ENCODE measurements around the gene AGAP9.
"Not testable (repeated sequence)": the region's sequence is repeated elsewhere in the genome, so short reads cannot be mapped to it uniquely, and the experiment has no call there.

The AGAP9 gene

DNA sequence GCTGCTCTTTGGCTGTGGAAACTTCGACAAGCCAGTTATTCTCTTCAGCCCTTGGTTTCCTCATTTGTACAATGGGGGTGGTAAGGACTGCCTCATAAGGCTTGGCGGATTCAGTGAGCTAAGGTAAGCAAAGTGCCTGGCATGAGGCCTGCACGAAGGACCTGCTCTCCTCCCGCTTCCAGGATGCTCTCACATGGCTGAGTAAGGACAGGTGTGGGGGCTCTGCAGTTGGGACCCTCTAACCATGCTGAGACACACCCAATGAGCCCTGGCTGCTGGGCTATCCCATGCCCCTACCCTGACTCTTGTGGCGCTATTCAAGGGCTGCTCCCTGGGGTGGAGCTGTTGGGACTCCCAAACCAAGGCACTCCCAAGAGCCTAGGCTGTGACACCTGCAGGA, 48.3 kb downstream of the AGAP9 start:
- not testable (repeated sequence) for H3K36me3 ChIP-seq (ENCODE audit: insufficient read depth); H3K4me1 ChIP-seq (ENCODE audit: low read depth, poor library complexity, severe bottlenecking); H3K79me2 ChIP-seq (ENCODE audit: insufficient read depth, low read depth); H2AFZ ChIP-seq (ENCODE audit: low read depth); H3K27me3 ChIP-seq (ENCODE audit: insufficient read depth, low read depth); H3K4me2 ChIP-seq; H3K4me3 ChIP-seq (IDR thresholded peaks at IDR 0.05; ENCODE audit: insufficient read depth, low read depth, low read length); H4K20me1 ChIP-seq (ENCODE audit: insufficient read depth); H3K9ac ChIP-seq; H3K27ac ChIP-seq

DNA sequence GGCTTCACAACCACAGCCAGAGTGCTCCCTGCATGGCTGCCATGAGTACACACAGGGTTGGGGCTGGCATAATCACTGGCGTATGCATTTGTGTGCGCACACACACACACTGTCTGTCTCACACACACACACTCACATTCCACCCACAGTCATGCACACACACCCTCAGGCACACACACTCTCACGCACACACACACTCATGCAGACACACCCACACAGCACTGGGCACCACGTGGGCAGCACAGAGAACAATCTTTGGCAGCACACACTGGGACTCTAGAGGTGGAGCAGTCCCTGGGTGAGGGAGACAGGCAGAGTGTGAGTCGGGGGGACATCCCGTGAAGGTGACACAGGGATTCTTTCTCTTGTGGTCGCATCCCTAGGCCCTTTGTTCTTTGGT, 49.9 kb downstream of the AGAP9 start:
- not testable (repeated sequence) for H4K20me1 ChIP-seq (ENCODE audit: insufficient read depth); H3K9ac ChIP-seq; H3K27ac ChIP-seq; H3K4me1 ChIP-seq (ENCODE audit: low read depth, poor library complexity, severe bottlenecking); H3K36me3 ChIP-seq (ENCODE audit: insufficient read depth); H3K79me2 ChIP-seq (ENCODE audit: insufficient read depth, low read depth); H3K27me3 ChIP-seq (ENCODE audit: insufficient read depth, low read depth); H2AFZ ChIP-seq (ENCODE audit: low read depth); H3K4me2 ChIP-seq; H3K4me3 ChIP-seq (IDR thresholded peaks at IDR 0.05; ENCODE audit: insufficient read depth, low read depth, low read length)

DNA sequence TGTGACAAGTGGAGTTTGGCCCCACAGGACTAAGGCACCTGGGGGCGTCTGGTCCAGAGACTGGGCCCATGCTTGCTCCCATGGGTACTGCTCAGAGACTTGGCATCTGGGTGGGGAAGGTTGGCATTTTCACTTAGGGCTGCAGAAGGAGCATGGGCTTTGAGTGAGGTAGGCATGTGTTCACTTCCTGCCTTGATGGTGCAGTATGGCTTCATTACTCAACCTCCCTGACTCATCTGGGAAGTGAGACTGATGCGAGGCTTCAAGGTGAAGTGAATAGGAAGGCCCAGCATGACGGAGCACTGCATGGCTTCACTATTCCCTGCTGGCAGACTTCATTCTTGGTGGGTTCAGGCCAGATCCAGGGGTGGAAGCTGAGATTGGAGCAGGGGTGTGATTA, 50.8 kb downstream of the AGAP9 start:
- not testable (repeated sequence) for H3K4me1 ChIP-seq (ENCODE audit: low read depth, poor library complexity, severe bottlenecking); H3K36me3 ChIP-seq (ENCODE audit: insufficient read depth); H3K9ac ChIP-seq; H3K79me2 ChIP-seq (ENCODE audit: insufficient read depth, low read depth); H2AFZ ChIP-seq (ENCODE audit: low read depth); H3K27ac ChIP-seq; H4K20me1 ChIP-seq (ENCODE audit: insufficient read depth); H3K27me3 ChIP-seq (ENCODE audit: insufficient read depth, low read depth); H3K4me3 ChIP-seq (IDR thresholded peaks at IDR 0.05; ENCODE audit: insufficient read depth, low read depth, low read length); H3K4me2 ChIP-seq

DNA sequence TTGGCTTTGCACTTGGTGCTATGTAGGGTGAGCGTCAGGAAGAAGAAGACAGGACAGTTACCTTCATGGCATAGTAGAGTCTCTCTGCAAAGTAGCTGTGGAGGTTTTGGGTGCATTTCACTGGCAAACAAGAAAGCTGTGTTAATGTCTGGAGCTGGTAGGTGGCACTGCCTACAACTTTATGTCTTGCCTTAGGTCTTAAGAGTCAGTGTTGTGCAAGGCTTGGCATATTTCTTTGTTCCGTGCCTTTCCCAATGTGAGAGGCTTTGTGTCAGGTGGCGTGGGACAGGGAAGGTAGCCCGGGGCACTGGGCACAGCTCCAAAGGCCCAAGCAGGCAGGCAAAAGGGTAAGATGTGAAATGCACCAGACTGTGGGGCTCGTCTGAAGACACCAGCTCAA, 51.4 kb downstream of the AGAP9 start:
- not testable (repeated sequence) for H3K36me3 ChIP-seq (ENCODE audit: insufficient read depth)

DNA sequence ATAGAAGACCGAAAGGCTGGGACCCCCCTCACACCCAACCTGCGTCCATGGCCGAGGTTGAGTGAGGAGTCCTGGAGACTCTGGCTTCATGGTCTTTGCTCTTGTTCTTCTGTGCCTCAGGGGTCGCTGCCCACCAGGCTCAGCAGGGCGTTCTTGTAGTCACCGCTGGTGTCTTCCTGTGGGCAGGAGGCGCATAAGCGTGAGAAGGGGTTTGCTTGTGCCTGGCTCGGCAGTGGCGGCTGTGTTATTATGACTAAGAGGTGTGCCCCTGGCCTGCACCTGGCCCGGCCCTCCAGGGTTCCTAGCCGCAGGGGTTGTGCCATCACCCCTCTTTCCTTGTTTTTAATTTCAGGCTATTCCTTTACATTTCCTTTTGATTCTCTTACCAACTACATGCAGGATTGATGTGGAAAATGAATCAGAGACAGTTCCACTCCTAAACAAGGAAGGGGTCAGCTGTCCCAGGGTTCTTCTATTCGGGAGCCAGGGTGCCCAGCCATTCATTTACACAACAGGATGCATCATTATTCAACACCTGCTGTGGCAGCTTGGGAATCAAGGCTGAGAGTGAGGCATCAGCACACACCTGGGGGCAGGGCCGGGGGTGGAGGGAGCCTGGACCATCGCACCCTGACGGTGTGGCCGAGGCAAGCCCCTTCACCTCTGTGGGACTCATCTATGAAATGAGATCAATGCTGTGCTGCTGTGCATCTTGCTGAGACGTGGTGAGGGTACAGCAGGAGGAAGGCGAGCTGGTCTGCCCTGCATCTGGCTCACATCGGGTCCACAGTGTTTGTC, 54.5 kb downstream of the AGAP9 start:
- not testable (repeated sequence) for H3K4me1 ChIP-seq (ENCODE audit: low read depth, poor library complexity, severe bottlenecking); H3K9ac ChIP-seq; H3K4me3 ChIP-seq (IDR thresholded peaks at IDR 0.05; ENCODE audit: insufficient read depth, low read depth, low read length)

More for the DNA sequence above, 51.4 kb downstream of the AGAP9 start:
- H3K27ac ChIP-seq; H3K4me1 ChIP-seq (ENCODE audit: low read depth, poor library complexity, severe bottlenecking); H3K9ac ChIP-seq; H3K27me3 ChIP-seq (ENCODE audit: insufficient read depth, low read depth); H3K4me3 ChIP-seq (IDR thresholded peaks at IDR 0.05; ENCODE audit: insufficient read depth, low read depth, low read length); H4K20me1 ChIP-seq (ENCODE audit: insufficient read depth); H3K4me2 ChIP-seq; H3K79me2 ChIP-seq (ENCODE audit: insufficient read depth, low read depth); H2AFZ ChIP-seq (ENCODE audit: low read depth): not testable (repeated sequence)

DNA sequence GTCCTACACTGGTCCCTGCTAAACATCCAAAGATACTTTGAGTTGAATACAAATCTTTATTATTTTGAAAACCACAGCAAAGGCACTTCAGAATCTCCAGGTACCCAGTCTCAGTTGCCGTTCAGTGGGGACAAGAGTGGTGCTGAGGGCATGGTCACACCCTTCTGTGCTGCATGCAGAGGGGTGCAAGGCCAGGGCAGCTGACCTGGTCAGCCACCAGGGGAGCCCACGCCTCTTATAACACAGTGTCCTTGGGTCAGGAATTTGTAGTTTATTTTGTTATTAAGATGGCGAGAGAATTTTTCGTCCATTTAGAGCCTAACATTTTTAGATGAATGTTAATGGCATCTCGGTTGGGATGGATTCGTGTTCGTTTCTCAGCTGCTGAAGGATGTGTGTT, 55.5 kb downstream of the AGAP9 start:
- not testable (repeated sequence) for H3K4me1 ChIP-seq (ENCODE audit: low read depth, poor library complexity, severe bottlenecking); H3K4me2 ChIP-seq; H3K79me2 ChIP-seq (ENCODE audit: insufficient read depth, low read depth); H3K4me3 ChIP-seq (IDR thresholded peaks at IDR 0.05; ENCODE audit: insufficient read depth, low read depth, low read length); H3K9ac ChIP-seq; H3K36me3 ChIP-seq (ENCODE audit: insufficient read depth); H2AFZ ChIP-seq (ENCODE audit: low read depth); H3K27ac ChIP-seq; H3K27me3 ChIP-seq (ENCODE audit: insufficient read depth, low read depth); H4K20me1 ChIP-seq (ENCODE audit: insufficient read depth)

More for the DNA sequence above, 54.5 kb downstream of the AGAP9 start:
- H2AFZ ChIP-seq (ENCODE audit: low read depth); H3K27ac ChIP-seq; H3K27me3 ChIP-seq (ENCODE audit: insufficient read depth, low read depth); H3K79me2 ChIP-seq (ENCODE audit: insufficient read depth, low read depth); H3K36me3 ChIP-seq (ENCODE audit: insufficient read depth); H4K20me1 ChIP-seq (ENCODE audit: insufficient read depth); H3K4me2 ChIP-seq: not testable (repeated sequence)

DNA sequence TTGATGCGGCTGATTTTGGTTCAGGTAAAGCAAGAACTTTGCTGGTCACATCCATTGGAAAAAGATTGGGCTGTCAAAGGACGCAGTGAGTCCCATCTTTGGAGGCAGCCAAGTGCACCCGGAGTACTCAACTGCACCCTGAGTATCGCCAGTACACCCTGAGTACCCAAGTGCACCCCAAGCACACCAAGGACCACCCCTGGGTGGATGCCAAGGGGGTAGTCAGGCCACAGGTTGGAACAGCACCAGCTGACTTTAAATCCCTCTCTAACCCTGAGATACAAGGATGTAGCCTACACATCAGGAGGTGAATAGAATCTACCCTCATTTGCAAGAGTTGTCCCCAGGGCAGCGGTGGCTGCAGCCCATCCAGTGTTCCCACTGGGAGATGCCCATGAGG, 56.0 kb downstream of the AGAP9 start:
- not testable (repeated sequence) for H3K4me1 ChIP-seq (ENCODE audit: low read depth, poor library complexity, severe bottlenecking); H3K9ac ChIP-seq; H3K4me3 ChIP-seq (IDR thresholded peaks at IDR 0.05; ENCODE audit: insufficient read depth, low read depth, low read length); H3K4me2 ChIP-seq; H3K79me2 ChIP-seq (ENCODE audit: insufficient read depth, low read depth); H3K27ac ChIP-seq; H3K27me3 ChIP-seq (ENCODE audit: insufficient read depth, low read depth); H3K36me3 ChIP-seq (ENCODE audit: insufficient read depth); H2AFZ ChIP-seq (ENCODE audit: low read depth); H4K20me1 ChIP-seq (ENCODE audit: insufficient read depth)

DNA sequence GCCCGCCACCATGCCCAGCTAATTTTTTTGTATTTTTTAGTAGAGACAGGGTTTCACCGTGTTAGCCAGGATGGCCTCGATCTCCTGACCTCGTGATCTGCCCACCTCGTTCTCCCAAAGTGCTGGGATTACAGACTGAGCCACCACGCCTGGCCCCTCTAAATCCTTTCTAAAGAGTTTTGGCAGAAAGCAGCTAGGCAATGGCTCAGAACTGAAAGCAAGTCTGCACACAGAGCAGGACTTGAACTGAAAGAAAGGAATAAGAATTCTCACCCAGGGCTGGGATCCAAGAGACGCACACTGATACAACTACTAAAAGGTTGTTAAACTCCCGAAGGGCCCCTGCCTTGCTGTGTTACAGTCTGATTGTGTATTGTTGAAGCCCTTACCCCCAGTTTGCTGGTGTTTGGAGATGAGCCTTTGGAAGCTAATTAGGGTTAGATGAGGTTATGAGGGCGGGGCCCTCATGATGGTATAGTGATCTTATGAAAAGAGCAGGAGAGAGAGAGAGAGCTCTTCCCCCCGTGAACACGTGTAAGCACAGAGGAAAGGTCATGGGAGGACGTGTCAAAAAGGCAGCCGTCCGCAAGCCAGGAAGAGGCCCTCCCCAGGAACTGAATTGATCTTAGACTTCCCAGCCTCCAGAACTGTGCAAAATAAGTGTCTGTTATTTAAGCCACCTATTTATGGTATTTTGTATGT, 58.1 kb downstream of the AGAP9 start:
- H4K20me1 ChIP-seq (ENCODE audit: insufficient read depth); H3K36me3 ChIP-seq (ENCODE audit: insufficient read depth); H3K27me3 ChIP-seq (ENCODE audit: insufficient read depth, low read depth); H3K9ac ChIP-seq; H3K27ac ChIP-seq; H2AFZ ChIP-seq (ENCODE audit: low read depth); H3K4me1 ChIP-seq (ENCODE audit: low read depth, poor library complexity, severe bottlenecking); H3K4me2 ChIP-seq; H3K4me3 ChIP-seq (IDR thresholded peaks at IDR 0.05; ENCODE audit: insufficient read depth, low read depth, low read length); H3K79me2 ChIP-seq (ENCODE audit: insufficient read depth, low read depth): not testable (repeated sequence)

DNA sequence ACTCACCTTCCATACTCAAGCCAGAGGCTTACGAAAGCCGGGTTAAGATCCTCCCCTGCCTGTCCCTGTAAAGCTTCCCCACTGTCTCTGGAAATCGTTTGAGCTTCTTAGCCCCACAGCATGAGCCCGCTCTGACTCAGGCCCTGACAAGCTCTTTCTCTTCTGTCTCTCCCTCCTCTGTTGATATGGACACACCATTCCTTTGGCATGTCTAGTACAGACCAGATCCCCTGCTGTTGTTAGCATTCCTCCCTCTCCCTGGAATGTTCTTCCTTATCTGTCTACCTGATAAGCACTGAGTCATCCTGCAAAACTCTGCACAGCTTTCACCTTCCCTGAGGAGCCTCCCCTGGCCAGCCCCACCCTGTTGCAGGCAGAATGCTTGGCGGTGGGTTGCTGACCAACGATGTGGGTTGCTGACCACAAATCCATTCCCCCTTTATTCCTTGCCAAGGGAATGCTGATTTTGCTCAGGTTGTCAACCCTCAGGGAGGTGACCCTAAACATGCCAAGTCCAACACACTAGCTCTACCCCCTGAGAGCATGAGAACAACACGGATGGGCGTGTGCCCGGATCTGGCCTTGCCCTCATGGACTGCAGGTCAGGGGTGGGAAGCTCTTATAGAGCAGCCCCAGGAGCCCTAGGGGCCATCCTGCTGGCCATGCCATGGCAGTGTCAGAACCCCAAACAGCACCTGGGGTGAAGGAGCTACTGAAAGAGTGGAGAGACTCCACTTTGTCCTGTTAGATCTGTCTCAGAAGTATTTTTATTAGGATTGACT, 60.7 kb downstream of the AGAP9 start:
- not testable (repeated sequence) for H3K27ac ChIP-seq; H3K4me1 ChIP-seq (ENCODE audit: low read depth, poor library complexity, severe bottlenecking)

DNA sequence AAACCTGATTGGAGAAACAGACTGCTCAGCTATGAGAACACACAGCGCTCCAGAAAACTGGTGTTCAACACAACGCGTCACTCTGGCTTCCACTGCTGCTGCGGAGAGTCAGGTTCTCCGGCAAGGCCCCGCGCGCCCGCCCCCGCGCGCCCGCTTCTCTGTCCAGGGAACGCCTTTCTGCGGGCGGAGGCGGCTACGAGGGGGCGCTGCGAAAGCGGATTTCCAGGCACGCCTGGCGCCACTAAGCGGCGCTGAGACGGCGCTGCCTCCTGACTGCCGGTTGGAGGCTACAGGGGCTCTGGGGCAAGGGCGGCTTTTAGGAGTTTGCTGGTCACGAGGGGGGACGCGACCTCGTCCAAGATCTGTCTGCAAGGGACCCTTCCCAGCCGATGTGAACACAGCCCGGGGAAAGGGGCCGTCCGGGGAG, 62.2 kb downstream of the AGAP9 start:
- not testable (repeated sequence) for H3K79me2 ChIP-seq (ENCODE audit: insufficient read depth, low read depth); H3K9ac ChIP-seq; H3K4me2 ChIP-seq; H2AFZ ChIP-seq (ENCODE audit: low read depth); H4K20me1 ChIP-seq (ENCODE audit: insufficient read depth); H3K4me1 ChIP-seq (ENCODE audit: low read depth, poor library complexity, severe bottlenecking); H3K27me3 ChIP-seq (ENCODE audit: insufficient read depth, low read depth); H3K4me3 ChIP-seq (IDR thresholded peaks at IDR 0.05; ENCODE audit: insufficient read depth, low read depth, low read length); H3K27ac ChIP-seq; H3K36me3 ChIP-seq (ENCODE audit: insufficient read depth)

More for the DNA sequence above, 60.7 kb downstream of the AGAP9 start:
- H3K79me2 ChIP-seq (ENCODE audit: insufficient read depth, low read depth); H3K4me3 ChIP-seq (IDR thresholded peaks at IDR 0.05; ENCODE audit: insufficient read depth, low read depth, low read length); H2AFZ ChIP-seq (ENCODE audit: low read depth); H3K27me3 ChIP-seq (ENCODE audit: insufficient read depth, low read depth); H3K4me2 ChIP-seq; H3K36me3 ChIP-seq (ENCODE audit: insufficient read depth); H4K20me1 ChIP-seq (ENCODE audit: insufficient read depth); H3K9ac ChIP-seq: not testable (repeated sequence)
